GM21786 (cell line): ENCODE data around the gene TSPAN5.
"Not testable (repeated sequence)": the region's sequence is repeated elsewhere in the genome, so short reads cannot be mapped to it uniquely, and the experiment has no call there.

Experiments used
- ATAC-seq: cut with Tn5 transposase; IDR thresholded peaks from one replicate; pipeline ENCODE4 v1.9.1; 2021; ENCODE audit not compliant: unreplicated experiment

Gene TSPAN5

GRCh38 chr4:98558471-98559169 lies 99.8 kb downstream of the TSPAN5 start:
- ATAC-seq = no peak

- no peak for ATAC-seq
Observed at GRCh38 chr4:98557194-98557892, 101.1 kb downstream of the TSPAN5 start.

- ATAC-seq = no peak
Observed at GRCh38 chr4:98556451-98556850, 102.0 kb downstream of the TSPAN5 start.

GRCh38 chr4:98555798-98556445 lies 102.5 kb downstream of the TSPAN5 start:
- ATAC-seq = no peak

- ATAC-seq = no peak
Observed at GRCh38 chr4:98546910-98547594, 111.4 kb downstream of the TSPAN5 start.

GRCh38 chr4:98544818-98545414 lies 113.5 kb downstream of the TSPAN5 start:
- no peak for ATAC-seq

- no peak for ATAC-seq
Observed at GRCh38 chr4:98544141-98544817, 114.1 kb downstream of the TSPAN5 start.

GRCh38 chr4:98542011-98542410 lies 116.4 kb downstream of the TSPAN5 start:
- ATAC-seq = no peak

GRCh38 chr4:98540803-98541202 lies 117.6 kb downstream of the TSPAN5 start:
- no peak for ATAC-seq

GRCh38 chr4:98539741-98540140 lies 118.7 kb downstream of the TSPAN5 start:
- ATAC-seq = no peak

- ATAC-seq = no peak
Observed at GRCh38 chr4:98539299-98539698, 119.1 kb downstream of the TSPAN5 start.

GRCh38 chr4:98536631-98537030 lies 121.8 kb downstream of the TSPAN5 start:
- no peak for ATAC-seq

- ATAC-seq = not testable (repeated sequence)
Observed at GRCh38 chr4:98534146-98534545, 124.3 kb downstream of the TSPAN5 start.

GRCh38 chr4:98530572-98530971 lies 127.8 kb downstream of the TSPAN5 start:
- no peak for ATAC-seq

GRCh38 chr4:98529970-98530569 lies 128.3 kb downstream of the TSPAN5 start:
- no peak for ATAC-seq

GRCh38 chr4:98528882-98529281 lies 129.5 kb downstream of the TSPAN5 start:
- ATAC-seq = no peak

GRCh38 chr4:98527534-98528269 lies 130.7 kb downstream of the TSPAN5 start:
- ATAC-seq = no peak

GRCh38 chr4:98524230-98524629 lies 134.2 kb downstream of the TSPAN5 start:
- no peak for ATAC-seq

GRCh38 chr4:98522636-98523395 lies 135.6 kb downstream of the TSPAN5 start:
- ATAC-seq = no peak
